HCT116 (cell line): ENCODE data around the gene NLRP8. TPM values are rescaled to one million over a fixed set of nuclear protein-coding genes. Genes with fewer than 3 reads are reported as not detected.

Experiments used
- ATAC-seq: fragments of 200-7000 bp; cut with Tn5 transposase; 2 replicates; pipeline ENCODE4 v1.9.1; 2020; ENCODE audit warnings: mild to moderate bottlenecking, moderate library complexity
- BruUV-seq: library from RNA; stranded (reverse); fragments of 400-500 nt; replicated peaks from 2 replicates; lab custom pipeline; 2021; lab: Mats Ljungman, UMichigan
- CTCF ChIA-PET: fragments of 300-600 bp; sonication (Branson Sonifier 250); formaldehyde crosslinking; loops from one replicate; lab custom pipeline; 2021; ENCODE audit warnings: antibody characterized with exemption; lab: Charles Lee
- POLR2A ChIA-PET: fragments of 300-600, 350-600 bp; sonication (Branson Sonifier 250); formaldehyde crosslinking; loops from one replicate; lab custom pipeline; 2021; ENCODE audit warnings: antibody characterized with exemption; lab: Charles Lee
- RAD21 ChIA-PET, 2 experiments: fragments of 300-600 bp; sonication (Branson Sonifier 250); formaldehyde crosslinking; loops; one replicate each; lab custom pipeline; 2023; ENCODE audit warnings: low total read pairs in 2 of 2; ENCODE audit not compliant: uncharacterized antibody in 2 of 2, unreplicated experiment in 2 of 2, low non-redundant PET in 1 of 2; lab: Charles Lee
- DNase-seq: peaks from one replicate; pipeline ENCODE4 v3.0.0-alpha.2; 2010; ENCODE audit warnings: low read depth, low spot score
- H2AFZ ChIP-seq: fragments of 200-600 bp; shearing (Covaris generic), sonication (generic); 2 replicates; pipeline ENCODE4 v1.6.1; 2017; ENCODE audit warnings: low read depth, mixed run types, mixed read lengths, antibody characterized with exemption, low read length; ENCODE audit not compliant: poor library complexity, severe bottlenecking
- H3K27ac ChIP-seq: 2 replicates; pipeline ENCODE4 v1.5.1; 2012; ENCODE audit warnings: low read depth, low read length
- H3K27me3 ChIP-seq: fragments of 200-600 bp; sonication (generic); 2 replicates; pipeline ENCODE4 v1.6.1; 2016; ENCODE audit warnings: mixed run types, low read length, mixed read lengths; ENCODE audit not compliant: insufficient read depth
- H3K36me3 ChIP-seq, 2 experiments: fragments of 200-500 bp in 1 of 2; fragments of 200-600 bp in 1 of 2; sonication (Bioruptor generic) in 1 of 2; sonication (generic) in 1 of 2; 2 replicates each; pipeline versions ENCODE4 v1.5.1 to v1.6.1; 2014 to 2016; ENCODE audit warnings: low read length in 2 of 2, inconsistent platforms in 1 of 2, mixed read lengths in 1 of 2, mixed run types in 1 of 2; ENCODE audit not compliant: insufficient read depth in 2 of 2, control insufficient read depth in 1 of 2
- H3K4me1 ChIP-seq, 2 experiments: fragments of 200-600 bp in 1 of 2; sonication (generic) in 1 of 2; 2 replicates each; pipeline versions ENCODE4 v1.5.1 to v1.6.1; 2012 to 2017; ENCODE audit warnings: low read length in 2 of 2, inconsistent platforms in 1 of 2, mild to moderate bottlenecking in 1 of 2, mixed read lengths in 1 of 2, mixed run types in 1 of 2, moderate library complexity in 1 of 2; ENCODE audit not compliant: insufficient read depth in 2 of 2, control insufficient read depth in 1 of 2
- H3K4me2 ChIP-seq: fragments of 200-600 bp; sonication (generic); 2 replicates; pipeline ENCODE4 v1.6.1; 2017; ENCODE audit warnings: mixed run types, low read length, mixed read lengths
- H3K4me3 ChIP-seq, 2 experiments: fragments of 200-600 bp in 1 of 2; sonication (generic) in 1 of 2; replicated peaks in 1 of 2; 2 replicates each; pipeline ENCODE4 v1.5.1; 2011 to 2016; ENCODE audit warnings: low read length in 2 of 2, control low read depth in 1 of 2, low read depth in 1 of 2, mild to moderate bottlenecking in 1 of 2, mixed read lengths in 1 of 2, mixed run types in 1 of 2
- H3K79me2 ChIP-seq: fragments of 200-600 bp; sonication (generic); 2 replicates; pipeline ENCODE4 v1.6.1; 2017; ENCODE audit warnings: mild to moderate bottlenecking, mixed run types, low read length, moderate library complexity, mixed read lengths; ENCODE audit not compliant: insufficient read depth
- H3K9ac ChIP-seq: fragments of 200-600 bp; sonication (generic); 2 replicates; pipeline ENCODE4 v1.6.1; 2016; ENCODE audit warnings: low read length, mixed read lengths
- H3K9me2 ChIP-seq: fragments of 200-600 bp; sonication (generic), shearing (Covaris generic); 2 replicates; pipeline ENCODE4 v1.6.1; 2017; ENCODE audit warnings: mixed run types, mild to moderate bottlenecking, moderate library complexity; ENCODE audit not compliant: insufficient read depth
- H3K9me3 ChIP-seq, 2 experiments: fragments of 200-500 bp in 1 of 2; fragments of 200-600 bp in 1 of 2; sonication (Bioruptor generic) in 1 of 2; sonication (generic) in 1 of 2; 2 replicates each; pipeline ENCODE4 v1.6.1; 2014 to 2017; ENCODE audit warnings: low read length in 2 of 2, mixed read lengths in 2 of 2, inconsistent platforms in 1 of 2, low read depth in 1 of 2, mild to moderate bottlenecking in 1 of 2, mixed run types in 1 of 2, moderate library complexity in 1 of 2; ENCODE audit not compliant: control insufficient read depth in 1 of 2, insufficient read depth in 1 of 2
- H4K20me1 ChIP-seq: fragments of 200-600 bp; sonication (generic), shearing (Covaris generic); 2 replicates; pipeline ENCODE4 v1.6.1; 2017; ENCODE audit warnings: mixed run types, mild to moderate bottlenecking, moderate library complexity; ENCODE audit not compliant: insufficient read depth
- ATF3 ChIP-seq: IDR thresholded peaks from 2 replicates; pipeline ENCODE4 v1.6.1; 2012
- CEBPB ChIP-seq: IDR thresholded peaks from 2 replicates; pipeline ENCODE4 v1.6.1; 2012; ENCODE audit warnings: low read depth
- EGR1 ChIP-seq: IDR thresholded peaks from 2 replicates; pipeline ENCODE4 v1.6.1; 2012; ENCODE audit warnings: low read depth
- ELF1 ChIP-seq: IDR thresholded peaks from 2 replicates; pipeline ENCODE4 v1.6.1; 2012; ENCODE audit warnings: low read depth, borderline replicate concordance
- EZH2 ChIP-seq: fragments of 200-600 bp; sonication (generic); IDR thresholded peaks from 2 replicates; pipeline ENCODE4 v1.6.1; 2017; ENCODE audit warnings: antibody characterized with exemption, mixed run types
- EZH2phosphoT487 ChIP-seq: fragments of 200-600 bp; IDR thresholded peaks from 2 replicates; pipeline ENCODE4 v1.6.1; 2018; ENCODE audit warnings: antibody characterized with exemption, borderline replicate concordance
- MAX ChIP-seq: IDR thresholded peaks from 2 replicates; pipeline ENCODE4 v1.6.1; 2012
- POLR2A ChIP-seq: IDR thresholded peaks from 2 replicates; pipeline ENCODE4 v1.7.0; 2011; ENCODE audit warnings: borderline replicate concordance; ENCODE audit not compliant: insufficient read depth, insufficient read length; ENCODE audit errors: extremely low read depth
- SRF ChIP-seq: IDR thresholded peaks from 2 replicates; pipeline ENCODE4 v1.6.1; 2012; ENCODE audit warnings: low read depth
- YY1 ChIP-seq: IDR thresholded peaks from 2 replicates; pipeline ENCODE4 v1.6.1; 2011; ENCODE audit warnings: low read length, low read depth, moderate library complexity, mild to moderate bottlenecking; ENCODE audit not compliant: insufficient replicate concordance; ENCODE audit errors: extremely low read depth
- ZBTB33 ChIP-seq: IDR thresholded peaks from 2 replicates; pipeline ENCODE4 v1.6.1; 2011; ENCODE audit warnings: mild to moderate bottlenecking, low read length, moderate library complexity; ENCODE audit not compliant: insufficient replicate concordance; ENCODE audit errors: extremely low read depth
- intact Hi-C: fragments of 100-400 bp; cut with micrococcal nuclease; formaldehyde crosslinking; loops from 2 replicates; pipeline ENCODE4 v1.10.0; 2022
- total RNA-seq: library from RNA; stranded (reverse); gene quantifications from one replicate; pipeline ENCODE4 v1.2.1, GENCODE V29; 2021; ENCODE audit not compliant: unreplicated experiment

Gene NLRP8
- total RNA-seq, 1 experiment from 2014 or later: not detected

GRCh38 chr19:55930996-55931515, 16.6 kb upstream of the NLRP8 start:
- DNase-seq: no peak
- Histone ChIP-seq H2AFZ (no peak overlapping the region), H3K27me3 (0 out of 2 replicates have a peak, but pooled peaks cover 7% of the 10 kb centered on the region), H4K20me1 (no peaks in the 10 kb centered on the region), H3K4me1 (no peaks in the 10 kb centered on the region), H3K79me2 (no peaks in the 10 kb centered on the region), H3K27ac (no peak overlapping the region), H3K9ac (no peak overlapping the region), H3K4me2 (no peak overlapping the region), H3K9me2 (no peaks in the 10 kb centered on the region), H3K36me3 (no peaks in the 10 kb centered on the region), H3K4me3 (no peak overlapping the region), H3K9me3 (no peaks in the 10 kb centered on the region)
- intact Hi-C loops: no loop called here
- RAD21 ChIA-PET: no interaction called here
- no peak for ATAC-seq
- BruUV-seq: no TSS peak
- TF ChIP-seq EZH2: no peak
- TF ChIP-seq EGR1: no peak
- TF ChIP-seq ATF3: no peak
- TF ChIP-seq SRF: no peak
- no peak for TF ChIP-seq MAX
- no peak for TF ChIP-seq CEBPB
- TF ChIP-seq YY1: no peak
- POLR2A ChIA-PET: no interaction called here
- CTCF ChIA-PET: interaction anchor here (1.1 kb wide), 1 partner anchor 17 kb away, joined by 3 read pairs; no protein-coding TSS in a partner anchor

- no peak within 1 kb of the TSS for H3K9ac ChIP-seq
- H3K36me3 ChIP-seq: no peaks in the 10 kb centered on the region
- H3K27me3 ChIP-seq: 0 out of 2 replicates have a peak, but pooled peaks cover 5% of the 10 kb centered on the region
- no peaks in the 10 kb centered on the region for H3K9me2 ChIP-seq
- no peaks in the 10 kb centered on the region for H4K20me1 ChIP-seq
- no peaks in the 10 kb centered on the region for H3K4me1 ChIP-seq
- H3K9me3 ChIP-seq: no peaks in the 10 kb centered on the region
- no peak within 1 kb of the TSS for H3K27ac ChIP-seq
- ATAC-seq: no peak
- DNase-seq: no peak
- CTCF ChIA-PET: no interaction called here
- RAD21 ChIA-PET: no interaction called here
- POLR2A ChIA-PET: no interaction called here
- TF ChIP-seq SRF: no peak
- no peak for TF ChIP-seq ELF1
- TF ChIP-seq CEBPB: no peak
- TF ChIP-seq POLR2A: no peak
- TF ChIP-seq EZH2phosphoT487: no peak
- TF ChIP-seq ZBTB33: no peak
- no peak within 1 kb of the TSS for H2AFZ ChIP-seq
- no peak within 1 kb of the TSS for H3K4me3 ChIP-seq
- BruUV-seq: no TSS peak
- no peak within 1 kb of the TSS for H3K4me2 ChIP-seq
- H3K79me2 ChIP-seq: no peaks in the 10 kb centered on the region
- intact Hi-C loops: no loop called here
Measured at GRCh38 chr19:55931936-55932386, 15.7 kb upstream of the NLRP8 start, which contains the start of gene NLRP13. NLRP13 (minus strand) TSS chr19:55932336; CDS start chr19:55932311, 25 bp downstream.
